ENCODE results near the gene TENM3. TPM values are rescaled to one million over a fixed set of nuclear protein-coding genes. Genes with fewer than 3 reads are reported as not detected.

TENM3 gene
- total RNA-seq, 2 donors from 2014 or later: 21.4 to 52.3 TPM

GRCh38 chr4:182604161-182604622 lies 361.0 kb downstream of the TENM3 start:
- Histone ChIP-seq H3K27me3 (replicated peaks; ENCODE audit: insufficient read depth) (no peaks in the 10 kb centered on the region), H3K4me1 (replicated peaks) (no peaks in the 10 kb centered on the region), H3K36me3 (no peaks in the 10 kb centered on the region), H3K4me3 (no peak overlapping the region), H3K9me3 (no peaks in the 10 kb centered on the region), H3K27ac (no peak overlapping the region)
- intact Hi-C loops (cut with DNase I): no loop called here
- no peak for TF ChIP-seq CTCF (IDR thresholded peaks at IDR 0.05)
- TF ChIP-seq POLR2A (IDR thresholded peaks at IDR 0.05): no peak
- no peak for TF ChIP-seq POLR2AphosphoS5 (IDR thresholded peaks at IDR 0.05)
- DNase-seq (ENCODE audit: low spot score): no peak
- 45% methylated on average over 2 of the region's 2 CpGs for WGBS

- H3K9me3 ChIP-seq: no peaks in the 10 kb centered on the region
- no peaks in the 10 kb centered on the region for H3K4me1 ChIP-seq (replicated peaks)
- intact Hi-C loops (cut with DNase I): no loop called here
- WGBS: 96% methylated on average over 4 of the region's 4 CpGs
- H3K27ac ChIP-seq: no peak overlapping the region
- TF ChIP-seq CTCF (IDR thresholded peaks at IDR 0.05) (no peak), POLR2AphosphoS5 (IDR thresholded peaks at IDR 0.05) (no peak)
- no peak overlapping the region for H3K4me3 ChIP-seq
- no peaks in the 10 kb centered on the region for H3K27me3 ChIP-seq (replicated peaks; ENCODE audit: insufficient read depth)
- no peaks in the 10 kb centered on the region for H3K36me3 ChIP-seq
- no peak for DNase-seq (ENCODE audit: low spot score)
These were observed 361.8 kb downstream of the TENM3 start for GRCh38 chr4:182604953-182605352.

GRCh38 chr4:182608525-182608924 lies 365.3 kb downstream of the TENM3 start:
- Histone ChIP-seq H3K4me1 (replicated peaks) (no peaks in the 10 kb centered on the region), H3K27ac (no peak overlapping the region), H3K27me3 (replicated peaks; ENCODE audit: insufficient read depth) (no peaks in the 10 kb centered on the region), H3K36me3 (no peaks in the 10 kb centered on the region), H3K9me3 (no peaks in the 10 kb centered on the region), H3K4me3 (no peak overlapping the region)
- intact Hi-C loops (cut with DNase I): no loop called here
- WGBS: 95% methylated on average over 19 of the region's 23 CpGs
- DNase-seq (ENCODE audit: low spot score): no peak
- TF ChIP-seq CTCF (IDR thresholded peaks at IDR 0.05) (no peak), POLR2A (IDR thresholded peaks at IDR 0.05) (no peak), POLR2AphosphoS5 (IDR thresholded peaks at IDR 0.05) (no peak)

- no peak for TF ChIP-seq POLR2AphosphoS5 (IDR thresholded peaks at IDR 0.05)
- TF ChIP-seq POLR2A (IDR thresholded peaks at IDR 0.05): no peak
- H3K4me1 ChIP-seq (replicated peaks): no peaks in the 10 kb centered on the region
- H3K4me3 ChIP-seq: no peak overlapping the region
- H3K9me3 ChIP-seq: no peaks in the 10 kb centered on the region
- no peak for DNase-seq (ENCODE audit: low spot score)
- no peaks in the 10 kb centered on the region for H3K27me3 ChIP-seq (replicated peaks; ENCODE audit: insufficient read depth)
- H3K36me3 ChIP-seq: no peaks in the 10 kb centered on the region
- H3K27ac ChIP-seq: no peak overlapping the region
- intact Hi-C loops (cut with DNase I): no loop called here
- 82% methylated on average over 4 of the region's 4 CpGs for WGBS
These were observed 373.3 kb downstream of the TENM3 start for GRCh38 chr4:182616476-182616875.

- intact Hi-C loops (cut with DNase I): no loop called here
- no peak for DNase-seq (ENCODE audit: low spot score)
- H3K4me1 ChIP-seq (replicated peaks): no peaks in the 10 kb centered on the region
- no peaks in the 10 kb centered on the region for H3K9me3 ChIP-seq
- TF ChIP-seq POLR2A (IDR thresholded peaks at IDR 0.05) (no peak), POLR2AphosphoS5 (IDR thresholded peaks at IDR 0.05) (no peak), CTCF (IDR thresholded peaks at IDR 0.05) (no peak)
- no peak overlapping the region for H3K27ac ChIP-seq
- no peaks in the 10 kb centered on the region for H3K27me3 ChIP-seq (replicated peaks; ENCODE audit: insufficient read depth)
- WGBS: 66% methylated on average over 5 of the region's 5 CpGs
- no peak overlapping the region for H3K4me3 ChIP-seq
- H3K36me3 ChIP-seq: no peaks in the 10 kb centered on the region
These were observed 376.5 kb downstream of the TENM3 start for GRCh38 chr4:182619660-182620059.
